ENCODE measurements around the gene TAF5L. TPM values are rescaled to one million over a fixed set of nuclear protein-coding genes. Genes with fewer than 3 reads are reported as not detected.
A peak's percentile ranks its signal among the peaks of the same experiment; 100 is the strongest.

TAF5L gene
- total RNA-seq, 1 donor from 2014 or later, result 8.5 TPM

DNA sequence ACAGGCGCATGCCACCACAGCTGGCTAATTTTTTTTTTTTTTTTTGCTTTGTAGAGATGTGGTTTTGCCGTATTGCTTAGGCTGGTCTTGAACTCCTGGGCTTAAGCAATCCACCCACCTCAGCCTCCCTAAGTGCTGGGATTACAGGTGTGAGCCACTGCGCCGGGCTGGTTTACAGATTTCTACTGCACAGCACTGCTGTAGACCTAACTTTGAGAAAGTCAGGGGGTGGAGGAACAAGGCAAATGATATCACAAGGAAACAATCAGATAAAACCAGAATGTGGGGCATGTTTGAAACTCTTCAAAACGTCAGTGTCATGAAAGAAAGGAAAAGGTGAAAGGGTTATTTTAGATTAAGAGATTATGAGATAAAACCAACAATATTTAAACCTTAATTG lies 45.4 kb upstream of the TAF5L start:
- no peaks in the 10 kb centered on the region for H3K36me3 ChIP-seq
- no peak overlapping the region for H3K9ac ChIP-seq
- H3K27me3 ChIP-seq, result no peaks in the 10 kb centered on the region
- H3K27me3 Mint-ChIP-seq (ENCODE audit: insufficient read depth, low read depth), result peaks cover 2% of the 10 kb centered on the region
- H3K9me3 ChIP-seq (ENCODE audit: low read depth), result no peaks in the 10 kb centered on the region
- no peaks in the 10 kb centered on the region for H4K20me1 ChIP-seq (ENCODE audit: low read depth)
- no peaks in the 10 kb centered on the region for H3K4me1 Mint-ChIP-seq
- H3K4me2 ChIP-seq, result no peak overlapping the region
- TF ChIP-seq EZH2 (IDR thresholded peaks at IDR 0.05) (no peak), EZH2phosphoT487 (IDR thresholded peaks at IDR 0.05) (no peak), CTCF (IDR thresholded peaks at IDR 0.05) (no peak)
- peaks cover 3% of the 10 kb centered on the region for H3K36me3 Mint-ChIP-seq
- H3K4me3 Mint-ChIP-seq, result peak overlapping the region; percentile 19
- no peak overlapping the region for H3K4me3 ChIP-seq
- no peak overlapping the region for H2AFZ ChIP-seq (replicated peaks)
- no peak overlapping the region for H3K27ac ChIP-seq
- H3K4me1 ChIP-seq, result no peaks in the 10 kb centered on the region
- no peak overlapping the region for H3K27ac Mint-ChIP-seq
- DNase-seq (ENCODE audit: low spot score), result no peak
- H3K9me3 Mint-ChIP-seq, result no peaks in the 10 kb centered on the region
- no peaks in the 10 kb centered on the region for H3F3A ChIP-seq (ENCODE audit: low read depth)
- no peaks in the 10 kb centered on the region for H3K79me2 ChIP-seq (ENCODE audit: low read depth)

- no peaks in the 10 kb centered on the region for H3K27me3 ChIP-seq
- H3K27me3 Mint-ChIP-seq (ENCODE audit: insufficient read depth, low read depth), result peaks cover 3% of the 10 kb centered on the region
- no peaks in the 10 kb centered on the region for H3K9me3 ChIP-seq (ENCODE audit: low read depth)
- no peak overlapping the region for H3K4me3 ChIP-seq
- H3K4me3 Mint-ChIP-seq, result no peak overlapping the region
- no peak overlapping the region for H3K4me2 ChIP-seq
- H3F3A ChIP-seq (ENCODE audit: low read depth), result no peaks in the 10 kb centered on the region
- H3K4me1 Mint-ChIP-seq, result no peaks in the 10 kb centered on the region
- no peaks in the 10 kb centered on the region for H3K36me3 ChIP-seq
- no peak overlapping the region for H2AFZ ChIP-seq (replicated peaks)
- H3K27ac ChIP-seq, result no peak overlapping the region
- no peak overlapping the region for H3K9ac ChIP-seq
- no peak for DNase-seq (ENCODE audit: low spot score)
- TF ChIP-seq EZH2 (IDR thresholded peaks at IDR 0.05) (no peak), CTCF (IDR thresholded peaks at IDR 0.05) (no peak), EZH2phosphoT487 (IDR thresholded peaks at IDR 0.05) (no peak)
- H3K27ac Mint-ChIP-seq, result no peak overlapping the region
- no peaks in the 10 kb centered on the region for H3K79me2 ChIP-seq (ENCODE audit: low read depth)
- no peaks in the 10 kb centered on the region for H4K20me1 ChIP-seq (ENCODE audit: low read depth)
- H3K9me3 Mint-ChIP-seq, result no peaks in the 10 kb centered on the region
- no peaks in the 10 kb centered on the region for H3K4me1 ChIP-seq
- H3K36me3 Mint-ChIP-seq, result peaks cover 3% of the 10 kb centered on the region
Measured at GRCh38 chr1:229669333-229669732, 43.4 kb upstream of the TAF5L start.

GRCh38 chr1:229666585-229666984 lies 40.7 kb upstream of the TAF5L start:
- H3K9me3 ChIP-seq (ENCODE audit: low read depth), result no peaks in the 10 kb centered on the region
- peaks cover 3% of the 10 kb centered on the region for H3K27me3 Mint-ChIP-seq (ENCODE audit: insufficient read depth, low read depth)

More at GRCh38 chr1:229666585-229666984, 40.7 kb upstream of the TAF5L start:
- peaks cover 3% of the 10 kb centered on the region for H3K36me3 Mint-ChIP-seq
- H3K9me3 Mint-ChIP-seq, result no peaks in the 10 kb centered on the region
- no peaks in the 10 kb centered on the region for H3F3A ChIP-seq (ENCODE audit: low read depth)
- H2AFZ ChIP-seq (replicated peaks), result no peak overlapping the region
- H3K4me2 ChIP-seq, result no peak overlapping the region
- H3K79me2 ChIP-seq (ENCODE audit: low read depth), result no peaks in the 10 kb centered on the region
- no peaks in the 10 kb centered on the region for H3K27me3 ChIP-seq
- TF ChIP-seq CTCF (IDR thresholded peaks at IDR 0.05) (no peak), EZH2phosphoT487 (IDR thresholded peaks at IDR 0.05) (no peak), EZH2 (IDR thresholded peaks at IDR 0.05) (no peak)
- no peak overlapping the region for H3K27ac ChIP-seq
- no peaks in the 10 kb centered on the region for H4K20me1 ChIP-seq (ENCODE audit: low read depth)
- no peak overlapping the region for H3K4me3 ChIP-seq
- H3K4me3 Mint-ChIP-seq, result no peak overlapping the region
- no peaks in the 10 kb centered on the region for H3K36me3 ChIP-seq
- no peaks in the 10 kb centered on the region for H3K4me1 Mint-ChIP-seq
- H3K4me1 ChIP-seq, result no peaks in the 10 kb centered on the region
- DNase-seq (ENCODE audit: low spot score), result no peak
- no peak overlapping the region for H3K9ac ChIP-seq
- H3K27ac Mint-ChIP-seq, result no peak overlapping the region
